Esophagus squamous epithelium (tissue), 5 donors: Measurements from ENCODE around the gene ATP8B3. TPM values are rescaled to one million over a fixed set of nuclear protein-coding genes. Genes with fewer than 3 reads are reported as not detected.

Experiments
- DNase-seq: peaks from one replicate; lab custom pipeline; 2025; lab: John Stamatoyannopoulos, UW
- H3K27ac ChIP-seq, 4 donors: fragments of 200-600 bp; sonication (generic); one replicate each; pipeline ENCODE4 v1.5.1; 2016 to 2019; ENCODE audit warnings: mild to moderate bottlenecking in 1 of 4
- H3K27me3 ChIP-seq, 4 donors: fragments of 200-600 bp; sonication (generic); 1 replicate in 3 of 4; 2 replicates in 1 of 4; pipeline versions ENCODE4 v1.5.1 to v1.6.0; 2017 to 2021; ENCODE audit warnings: antibody characterized with exemption in 1 of 4
- H3K36me3 ChIP-seq, 3 donors: fragments of 200-600 bp; sonication (generic); one replicate each; pipeline ENCODE4 v1.5.1; 2016 to 2019
- H3K4me1 ChIP-seq, 3 donors: fragments of 200-600 bp; sonication (generic); one replicate each; pipeline ENCODE4 v1.5.1; 2017 to 2019
- H3K4me3 ChIP-seq, 4 donors: fragments of 200-600 bp; sonication (generic); 1 replicate in 3 of 4; 2 replicates in 1 of 4; pipeline ENCODE4 v1.5.1; 2016 to 2019; ENCODE audit warnings: mild to moderate bottlenecking in 2 of 4, moderate library complexity in 1 of 4
- H3K9me3 ChIP-seq, 3 donors: fragments of 200-600 bp; sonication (generic); one replicate each; pipeline ENCODE4 v1.5.1; 2016 to 2019
- POLR2A ChIP-seq, 4 donors: fragments of 450-650 bp; IDR thresholded peaks; one replicate each; pipeline ENCODE4 v1.6.1; 2017; ENCODE audit warnings: antibody characterized with exemption in 4 of 4, mild to moderate bottlenecking in 4 of 4, moderate library complexity in 3 of 4
- WGBS, 2 donors: methylation state at CpG; one replicate each; pipeline ENCODE4 v1.1.5; 2018; 5-methylcytosine and 5-hydroxymethylcytosine counted together
- intact Hi-C: fragments of 100-400 bp; cut with DNase I; formaldehyde crosslinking; loops from one replicate; pipeline ENCODE4 v1.15.0; 2022
- total RNA-seq, 4 donors: library from RNA; depleted of rRNA; stranded (reverse); fragments of >200 nt; gene quantifications; one replicate each; pipeline ENCODE4 v1.1.0, GENCODE V29; 2016
- TF ChIP-seq, protein P1 (sequence below), 6 experiments: fragments of 450-650 bp in 4 of 6; fragments of 200-600 bp in 2 of 6; sonication (generic) in 2 of 6; IDR thresholded peaks; one replicate each; pipeline ENCODE4 v1.5.1; 2016 to 2019; ENCODE audit warnings: antibody characterized with exemption in 6 of 6, mild to moderate bottlenecking in 4 of 6, moderate library complexity in 4 of 6
- donor health status: DM: yes; HTN: yes; CAD: no.

Gene ATP8B3
- total RNA-seq, 4 donors from 2014 or later: 0.57 to 3.0 (median 1.4) TPM

GRCh38 chr19:1768918-1769644 lies 43.0 kb downstream of the ATP8B3 start:
- Histone ChIP-seq H3K27me3 (peaks cover 6 to 95% (median 43%) of the 10 kb centered on the region in 4 donors), H3K4me1 (peaks cover 7 to 20% (median 10%) of the 10 kb centered on the region in 3 donors), H3K4me3 (no peak overlapping the region), H3K9me3 (peaks cover 0 to 21% (median 18%) of the 10 kb centered on the region in 3 donors), H3K27ac (no peak overlapping the region), H3K36me3 (no peaks in the 10 kb centered on the region)
- no peak for DNase-seq
- 82 to 83% methylated on average over 7 of the region's 9 CpGs for WGBS, 2 donors
- TF ChIP-seq, protein P1, sequence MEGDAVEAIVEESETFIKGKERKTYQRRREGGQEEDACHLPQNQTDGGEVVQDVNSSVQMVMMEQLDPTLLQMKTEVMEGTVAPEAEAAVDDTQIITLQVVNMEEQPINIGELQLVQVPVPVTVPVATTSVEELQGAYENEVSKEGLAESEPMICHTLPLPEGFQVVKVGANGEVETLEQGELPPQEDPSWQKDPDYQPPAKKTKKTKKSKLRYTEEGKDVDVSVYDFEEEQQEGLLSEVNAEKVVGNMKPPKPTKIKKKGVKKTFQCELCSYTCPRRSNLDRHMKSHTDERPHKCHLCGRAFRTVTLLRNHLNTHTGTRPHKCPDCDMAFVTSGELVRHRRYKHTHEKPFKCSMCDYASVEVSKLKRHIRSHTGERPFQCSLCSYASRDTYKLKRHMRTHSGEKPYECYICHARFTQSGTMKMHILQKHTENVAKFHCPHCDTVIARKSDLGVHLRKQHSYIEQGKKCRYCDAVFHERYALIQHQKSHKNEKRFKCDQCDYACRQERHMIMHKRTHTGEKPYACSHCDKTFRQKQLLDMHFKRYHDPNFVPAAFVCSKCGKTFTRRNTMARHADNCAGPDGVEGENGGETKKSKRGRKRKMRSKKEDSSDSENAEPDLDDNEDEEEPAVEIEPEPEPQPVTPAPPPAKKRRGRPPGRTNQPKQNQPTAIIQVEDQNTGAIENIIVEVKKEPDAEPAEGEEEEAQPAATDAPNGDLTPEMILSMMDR (IDR thresholded peaks at IDR 0.05): no peak
- TF ChIP-seq POLR2A (IDR thresholded peaks at IDR 0.05): no peak
- intact Hi-C loops: loop anchor here (5.0 kb wide), 1 partner anchor 97 kb away; no protein-coding TSS in a partner anchor

GRCh38 chr19:1768248-1768647 lies 43.8 kb downstream of the ATP8B3 start:
- H3K27me3 ChIP-seq: peaks cover 7 to 95% (median 48%) of the 10 kb centered on the region in 4 donors
- TF ChIP-seq, protein P1 (IDR thresholded peaks at IDR 0.05): peak in 2 of 6 experiments; percentile 3 to 24
- TF ChIP-seq POLR2A (IDR thresholded peaks at IDR 0.05): no peak
- H3K4me3 ChIP-seq: no peak overlapping the region
- H3K27ac ChIP-seq: no peak overlapping the region
- H3K4me1 ChIP-seq: peaks cover 0 to 12% (median 4%) of the 10 kb centered on the region in 3 donors
- WGBS, 2 donors: 24 to 33% methylated on average over 12 of the region's 13 CpGs
- no peaks in the 10 kb centered on the region for H3K36me3 ChIP-seq
- no peak for DNase-seq
- peaks cover 0 to 21% (median 18%) of the 10 kb centered on the region in 3 donors for H3K9me3 ChIP-seq
- intact Hi-C loops: loop anchor here (5.0 kb wide), 1 partner anchor 96 kb away; no protein-coding TSS in a partner anchor

DNA sequence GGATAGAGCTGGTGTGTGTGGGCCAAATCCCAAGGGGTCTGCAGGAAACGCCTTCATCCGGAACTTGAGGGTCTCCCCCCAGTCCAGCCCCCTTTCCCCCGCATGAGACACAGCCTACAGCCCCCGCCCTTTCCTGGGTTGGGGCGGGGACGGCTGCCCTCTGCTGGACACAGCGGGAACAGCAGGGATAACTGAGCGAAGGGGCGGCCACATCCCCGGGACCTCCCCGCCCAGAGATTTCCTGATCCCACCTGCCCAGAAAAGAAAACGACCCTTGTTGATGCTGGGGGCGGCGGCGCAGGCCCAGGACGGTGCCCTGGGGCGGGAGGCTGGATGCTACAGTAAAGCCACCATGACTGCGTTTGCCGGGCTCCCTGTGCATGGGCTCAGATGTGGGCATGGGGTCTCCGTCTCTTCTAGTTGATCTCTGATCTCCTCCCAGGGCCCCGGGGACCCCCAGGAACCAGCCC lies 44.6 kb downstream of the ATP8B3 start:
- intact Hi-C loops: loop anchor here (5.0 kb wide), 1 partner anchor 95 kb away; no protein-coding TSS in a partner anchor
- 25% methylated on average over 2 of the region's 21 CpGs; no CpG with 5 or more reads in 1 of the 2 donors for WGBS, 2 donors
- H3K9me3 ChIP-seq: peaks cover 0 to 21% (median 18%) of the 10 kb centered on the region in 3 donors
- H3K36me3 ChIP-seq: no peaks in the 10 kb centered on the region
- H3K4me1 ChIP-seq: peaks cover 0 to 7% (median 4%) of the 10 kb centered on the region in 3 donors
- DNase-seq: no peak
- H3K27me3 ChIP-seq: peaks cover 9 to 99% (median 54%) of the 10 kb centered on the region in 4 donors
- no peak overlapping the region for H3K27ac ChIP-seq
- H3K4me3 ChIP-seq: no peak overlapping the region
- no peak for TF ChIP-seq POLR2A (IDR thresholded peaks at IDR 0.05)
- TF ChIP-seq, protein P1 (IDR thresholded peaks at IDR 0.05): peak; percentile 87 to 99 (median 93)

- TF ChIP-seq POLR2A (IDR thresholded peaks at IDR 0.05): no peak
- TF ChIP-seq, protein P1 (IDR thresholded peaks at IDR 0.05): no peak
- Histone ChIP-seq H3K9me3 (peaks cover 0 to 21% (median 18%) of the 10 kb centered on the region in 3 donors), H3K4me3 (no peak overlapping the region), H3K27ac (no peak overlapping the region), H3K36me3 (no peaks in the 10 kb centered on the region), H3K27me3 (peaks cover 15 to 100% (median 60%) of the 10 kb centered on the region in 4 donors), H3K4me1 (peaks cover 0 to 7% (median 4%) of the 10 kb centered on the region in 3 donors)
- no peak for DNase-seq
- intact Hi-C loops: loop anchor here (5.0 kb wide), 1 partner anchor 95 kb away; no protein-coding TSS in a partner anchor
- WGBS, 2 donors: 0 to 20% methylated on average over 1 to 2 of the region's 10 CpGs
Observed at GRCh38 chr19:1766800-1767352, 45.2 kb downstream of the ATP8B3 start.
